ENCODE results near the gene STAM.

STAM gene

DNA sequence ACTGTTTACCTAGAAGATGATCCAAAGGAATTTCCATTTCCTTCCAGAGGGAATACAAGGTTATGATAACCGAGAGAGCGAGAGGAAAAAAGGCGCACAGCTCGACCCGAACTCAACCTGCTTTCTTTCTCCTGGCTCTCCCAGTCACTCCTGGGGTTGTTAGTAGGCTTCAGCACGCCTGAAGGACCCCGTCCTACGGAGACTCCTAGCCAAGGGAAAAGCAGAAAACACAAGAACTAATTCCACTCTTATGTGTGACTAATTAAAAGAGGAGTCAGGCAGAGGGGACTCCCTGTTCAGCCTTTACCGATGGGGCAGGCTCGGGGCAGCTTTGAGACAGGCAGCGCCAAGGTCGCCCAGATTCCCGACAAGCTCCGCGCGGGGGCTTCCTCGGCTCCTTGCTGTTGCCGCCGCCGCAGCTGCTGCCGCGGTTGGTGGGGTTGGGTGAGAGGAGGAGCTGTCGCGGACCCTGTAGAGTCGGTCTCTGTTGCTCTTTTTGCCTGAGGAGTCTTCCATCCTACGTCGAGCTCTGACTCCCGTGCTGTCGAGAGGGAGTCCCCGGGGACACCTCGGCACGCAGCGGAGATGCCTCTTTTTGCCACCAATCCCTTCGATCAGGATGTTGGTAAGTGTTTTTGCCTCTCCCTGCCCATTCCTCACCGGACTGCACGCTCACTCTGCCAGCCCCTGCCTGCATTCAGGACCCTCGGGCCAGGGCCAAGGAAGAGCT lies at the start of gene STAM:
Gene STAM, plus strand, starts transcription at position 397 of the 730 bp plus-strand sequence. Its CDS starts 189 bp downstream, at position 586.
- Histone ChIP-seq H3K9me3 (ENCODE audit: insufficient read depth, low read depth, low read length) (no peaks in the 10 kb centered on the region), H3K4me1 (ENCODE audit: insufficient read depth, low read length, poor library complexity, severe bottlenecking) (peaks cover 53% of the 10 kb centered on the region), H2AFZ (ENCODE audit: low read length) (peak within 1 kb of the TSS; percentile 89), H3K4me3 (ENCODE audit: low read length, poor library complexity, severe bottlenecking) (peak within 1 kb of the TSS; percentile 99), H3F3A (ENCODE audit: low read depth) (no peaks in the 10 kb centered on the region), H3K9ac (ENCODE audit: low read depth, low read length, poor library complexity, severe bottlenecking) (peak within 1 kb of the TSS; percentile 98), H3K9me2 (replicated peaks; ENCODE audit: low read depth, low read length) (no peaks in the 10 kb centered on the region), H4K20me1 (ENCODE audit: insufficient read depth, low read length, poor library complexity, severe bottlenecking) (peaks cover 36% of the 10 kb centered on the region), H3K27me3 (ENCODE audit: insufficient read depth, low read length, poor library complexity, severe bottlenecking) (no peaks in the 10 kb centered on the region), H3K4me2 (ENCODE audit: low read depth, low read length, poor library complexity, severe bottlenecking) (peak within 1 kb of the TSS; percentile 93), H3K36me3 (ENCODE audit: insufficient read depth, low read length) (no peaks in the 10 kb centered on the region), H3K79me2 (ENCODE audit: insufficient read depth, low read length) (peaks cover 76% of the 10 kb centered on the region)
- no peak for TF ChIP-seq EZH2phosphoT487 (IDR thresholded peaks at IDR 0.05; ENCODE audit: borderline replicate concordance)
- TF ChIP-seq, protein P1, sequence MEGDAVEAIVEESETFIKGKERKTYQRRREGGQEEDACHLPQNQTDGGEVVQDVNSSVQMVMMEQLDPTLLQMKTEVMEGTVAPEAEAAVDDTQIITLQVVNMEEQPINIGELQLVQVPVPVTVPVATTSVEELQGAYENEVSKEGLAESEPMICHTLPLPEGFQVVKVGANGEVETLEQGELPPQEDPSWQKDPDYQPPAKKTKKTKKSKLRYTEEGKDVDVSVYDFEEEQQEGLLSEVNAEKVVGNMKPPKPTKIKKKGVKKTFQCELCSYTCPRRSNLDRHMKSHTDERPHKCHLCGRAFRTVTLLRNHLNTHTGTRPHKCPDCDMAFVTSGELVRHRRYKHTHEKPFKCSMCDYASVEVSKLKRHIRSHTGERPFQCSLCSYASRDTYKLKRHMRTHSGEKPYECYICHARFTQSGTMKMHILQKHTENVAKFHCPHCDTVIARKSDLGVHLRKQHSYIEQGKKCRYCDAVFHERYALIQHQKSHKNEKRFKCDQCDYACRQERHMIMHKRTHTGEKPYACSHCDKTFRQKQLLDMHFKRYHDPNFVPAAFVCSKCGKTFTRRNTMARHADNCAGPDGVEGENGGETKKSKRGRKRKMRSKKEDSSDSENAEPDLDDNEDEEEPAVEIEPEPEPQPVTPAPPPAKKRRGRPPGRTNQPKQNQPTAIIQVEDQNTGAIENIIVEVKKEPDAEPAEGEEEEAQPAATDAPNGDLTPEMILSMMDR (conservative IDR thresholded peaks at IDR 0.05; ENCODE audit: low read length): no peak

DNA sequence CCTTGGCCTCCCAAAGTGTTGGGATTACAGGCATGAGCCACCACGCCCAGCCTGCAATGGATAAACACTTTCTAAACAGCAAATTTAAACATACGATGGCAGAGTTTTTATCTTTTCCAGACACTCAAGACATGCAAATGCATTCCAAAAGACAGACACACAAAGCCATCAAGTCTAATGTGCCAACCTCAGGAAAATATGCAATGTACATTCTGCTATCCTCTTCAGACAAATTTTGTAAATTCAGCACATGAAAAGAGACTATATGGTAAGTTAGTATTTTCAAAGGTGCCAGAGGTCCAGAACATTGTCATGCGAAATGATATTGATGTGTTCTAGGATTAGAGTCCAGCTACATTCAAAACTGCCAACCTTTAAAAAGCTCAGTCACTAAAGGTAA lies 46.6 kb upstream of the STAM start:
- H3K9ac ChIP-seq (ENCODE audit: low read depth, low read length, poor library complexity, severe bottlenecking): no peak overlapping the region
- no peaks in the 10 kb centered on the region for H3K4me1 ChIP-seq (ENCODE audit: insufficient read depth, low read length, poor library complexity, severe bottlenecking)
- H3K36me3 ChIP-seq (ENCODE audit: insufficient read depth, low read length): no peaks in the 10 kb centered on the region
- H3K9me3 ChIP-seq (ENCODE audit: insufficient read depth, low read depth, low read length): no peaks in the 10 kb centered on the region
- TF ChIP-seq, protein P1 (conservative IDR thresholded peaks at IDR 0.05; ENCODE audit: low read length): no peak
- TF ChIP-seq EZH2phosphoT487 (IDR thresholded peaks at IDR 0.05; ENCODE audit: borderline replicate concordance): no peak
- no peaks in the 10 kb centered on the region for H4K20me1 ChIP-seq (ENCODE audit: insufficient read depth, low read length, poor library complexity, severe bottlenecking)
- no peaks in the 10 kb centered on the region for H3F3A ChIP-seq (ENCODE audit: low read depth)
- no peak overlapping the region for H3K4me3 ChIP-seq (ENCODE audit: low read length, poor library complexity, severe bottlenecking)
- H3K27me3 ChIP-seq (ENCODE audit: insufficient read depth, low read length, poor library complexity, severe bottlenecking): no peaks in the 10 kb centered on the region
- H3K4me2 ChIP-seq (ENCODE audit: low read depth, low read length, poor library complexity, severe bottlenecking): no peak overlapping the region
- H2AFZ ChIP-seq (ENCODE audit: low read length): no peak overlapping the region
- H3K9me2 ChIP-seq (replicated peaks; ENCODE audit: low read depth, low read length): no peaks in the 10 kb centered on the region
- no peaks in the 10 kb centered on the region for H3K79me2 ChIP-seq (ENCODE audit: insufficient read depth, low read length)

DNA sequence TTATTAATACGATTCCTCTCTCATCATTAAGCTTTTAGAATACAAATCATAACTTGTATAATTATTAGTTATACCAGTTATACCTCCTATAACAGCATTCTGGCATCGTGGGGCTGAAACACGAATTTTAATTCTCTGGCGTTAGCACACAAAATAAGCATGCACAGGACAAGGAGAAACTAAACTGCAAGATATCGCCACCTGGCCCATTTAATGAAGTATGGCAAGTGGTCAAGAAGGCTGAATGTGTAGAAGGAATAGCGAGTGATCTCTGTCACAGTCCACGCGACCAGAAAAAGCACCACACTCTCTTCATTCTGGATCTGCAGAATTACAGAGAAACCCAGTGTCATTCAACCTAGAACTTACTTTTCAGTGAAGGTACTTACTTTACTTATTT lies 44.9 kb upstream of the STAM start:
- Histone ChIP-seq H4K20me1 (ENCODE audit: insufficient read depth, low read length, poor library complexity, severe bottlenecking) (no peaks in the 10 kb centered on the region), H3K27me3 (ENCODE audit: insufficient read depth, low read length, poor library complexity, severe bottlenecking) (no peaks in the 10 kb centered on the region), H3K4me3 (ENCODE audit: low read length, poor library complexity, severe bottlenecking) (no peak overlapping the region), H2AFZ (ENCODE audit: low read length) (no peak overlapping the region), H3K4me1 (ENCODE audit: insufficient read depth, low read length, poor library complexity, severe bottlenecking) (no peaks in the 10 kb centered on the region), H3F3A (ENCODE audit: low read depth) (no peaks in the 10 kb centered on the region), H3K4me2 (ENCODE audit: low read depth, low read length, poor library complexity, severe bottlenecking) (no peak overlapping the region), H3K36me3 (ENCODE audit: insufficient read depth, low read length) (no peaks in the 10 kb centered on the region), H3K9me2 (replicated peaks; ENCODE audit: low read depth, low read length) (no peaks in the 10 kb centered on the region), H3K9me3 (ENCODE audit: insufficient read depth, low read depth, low read length) (no peaks in the 10 kb centered on the region), H3K79me2 (ENCODE audit: insufficient read depth, low read length) (no peaks in the 10 kb centered on the region), H3K9ac (ENCODE audit: low read depth, low read length, poor library complexity, severe bottlenecking) (no peak overlapping the region)
- no peak for TF ChIP-seq EZH2phosphoT487 (IDR thresholded peaks at IDR 0.05; ENCODE audit: borderline replicate concordance)
- TF ChIP-seq, protein P1 (conservative IDR thresholded peaks at IDR 0.05; ENCODE audit: low read length): peak; percentile 58

All from Loucy (cell line).